KOPT-K1 (cell line): ENCODE measurements around the gene ZSWIM1.
A peak's percentile ranks its signal among the peaks of the same experiment; 100 is the strongest.

Experiments
- H3K27ac ChIP-seq: fragments of 200-600 bp; sonication (generic); 2 replicates; pipeline ENCODE4 v1.5.1; 2016; ENCODE audit warnings: antibody characterized with exemption, mild to moderate bottlenecking, low read depth, low read length; ENCODE audit not compliant: poor library complexity, severe bottlenecking
- H3K36me3 ChIP-seq: fragments of 200-600 bp; sonication (generic); 2 replicates; pipeline ENCODE4 v1.5.1; 2017; ENCODE audit warnings: antibody characterized with exemption, mild to moderate bottlenecking, low read length, moderate library complexity; ENCODE audit not compliant: insufficient read depth
- H3K9me3 ChIP-seq: fragments of 200-600 bp; sonication (generic); 2 replicates; pipeline ENCODE4 v1.5.1; 2017; ENCODE audit warnings: antibody characterized with exemption, low read length, mild to moderate bottlenecking; ENCODE audit not compliant: insufficient read depth, poor library complexity, severe bottlenecking

Gene ZSWIM1

GRCh38 chr20:45848969-45849582 lies 32.0 kb upstream of the ZSWIM1 start:
- Histone ChIP-seq H3K9me3 (no peaks in the 10 kb centered on the region), H3K27ac (no peak overlapping the region), H3K36me3 (peaks cover 82% of the 10 kb centered on the region)

DNA sequence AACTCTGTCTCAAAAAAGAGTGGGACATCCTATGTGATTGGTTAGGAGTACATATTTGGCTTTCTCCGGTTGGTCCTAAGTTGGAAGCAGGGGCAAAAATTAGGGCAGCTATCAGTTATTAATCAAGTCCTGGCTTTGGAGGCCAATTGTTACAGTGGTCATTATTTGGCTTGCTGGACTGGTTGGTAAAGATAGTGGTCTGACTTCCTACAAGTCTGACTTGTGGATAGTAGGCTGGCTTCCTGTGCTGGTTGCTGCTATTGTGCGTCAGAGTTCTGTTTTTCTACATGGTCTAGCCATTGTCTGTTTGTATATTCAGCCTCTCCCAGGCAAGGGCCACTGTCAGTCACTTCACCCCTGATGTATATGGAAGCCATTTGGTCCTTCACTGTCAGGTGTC lies 30.8 kb upstream of the ZSWIM1 start:
- H3K27ac ChIP-seq: no peak overlapping the region
- peaks cover 78% of the 10 kb centered on the region for H3K36me3 ChIP-seq
- no peaks in the 10 kb centered on the region for H3K9me3 ChIP-seq

DNA sequence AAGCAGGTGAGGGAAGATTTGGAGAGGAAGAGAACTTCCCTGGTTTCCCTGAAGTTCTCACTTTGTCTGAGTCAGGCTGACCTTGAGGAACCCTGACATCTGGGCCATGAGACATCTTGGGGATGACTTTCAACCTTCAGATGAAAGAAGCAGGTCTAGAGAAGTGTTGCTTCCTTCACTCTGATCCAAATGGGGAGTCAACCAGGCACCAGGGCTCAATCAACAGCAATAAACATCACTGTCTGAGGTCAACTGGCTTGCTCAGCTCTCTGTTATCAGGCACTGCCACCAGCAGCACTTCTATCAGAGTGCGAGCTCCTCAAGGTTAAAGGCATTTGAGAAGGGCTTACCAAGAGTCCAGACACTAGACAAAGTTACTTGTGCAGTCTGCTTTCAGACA lies 30.1 kb upstream of the ZSWIM1 start:
- no peaks in the 10 kb centered on the region for H3K9me3 ChIP-seq
- H3K36me3 ChIP-seq: peaks cover 71% of the 10 kb centered on the region
- H3K27ac ChIP-seq: no peak overlapping the region

DNA sequence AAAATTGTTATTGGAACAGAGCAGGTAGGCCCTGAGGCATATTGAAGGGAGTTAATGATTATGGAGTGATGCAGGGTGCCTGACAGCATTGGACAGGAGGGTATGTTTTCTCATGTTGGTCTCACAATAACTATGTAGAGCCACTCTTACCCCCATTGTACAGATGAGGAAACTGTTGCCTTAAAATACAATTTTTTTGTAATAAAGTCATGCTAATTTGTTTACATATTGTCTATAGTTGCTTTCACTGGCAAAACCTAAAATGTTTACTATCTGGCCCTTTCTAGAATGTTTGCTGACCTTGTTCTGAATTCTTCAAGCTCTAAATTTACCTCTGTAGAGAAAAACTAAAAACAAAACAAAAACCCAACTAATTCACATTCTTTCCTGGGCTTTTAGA lies 29.5 kb upstream of the ZSWIM1 start:
- H3K36me3 ChIP-seq: peaks cover 66% of the 10 kb centered on the region
- no peaks in the 10 kb centered on the region for H3K9me3 ChIP-seq
- no peak overlapping the region for H3K27ac ChIP-seq

DNA sequence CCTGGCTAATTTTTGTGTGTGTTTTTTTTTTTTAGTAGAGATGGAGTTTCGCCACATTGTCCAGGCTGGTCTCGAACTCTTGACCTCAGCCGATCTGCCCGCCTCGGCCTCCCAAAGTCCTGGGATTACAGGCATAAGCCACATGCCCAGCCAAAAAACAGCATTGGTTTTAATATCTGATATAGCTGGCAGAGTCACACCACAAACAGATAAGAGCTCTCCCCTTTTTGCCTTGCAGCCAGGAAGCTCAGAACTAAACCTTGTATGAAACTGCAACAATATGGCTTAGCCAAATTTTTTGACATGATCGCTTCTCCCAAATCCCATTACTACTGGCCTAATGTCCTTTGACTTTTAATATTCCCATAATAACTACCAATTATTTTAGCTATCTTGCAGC lies 28.7 kb upstream of the ZSWIM1 start:
- peaks cover 60% of the 10 kb centered on the region for H3K36me3 ChIP-seq
- H3K27ac ChIP-seq: no peak overlapping the region
- no peaks in the 10 kb centered on the region for H3K9me3 ChIP-seq

- H3K36me3 ChIP-seq: peaks cover 52% of the 10 kb centered on the region
- H3K9me3 ChIP-seq: no peaks in the 10 kb centered on the region
- H3K27ac ChIP-seq: no peak overlapping the region
Observed at GRCh38 chr20:45853484-45853883, 27.5 kb upstream of the ZSWIM1 start.

- Histone ChIP-seq H3K27ac (peak within 1 kb of the TSS; percentile 84), H3K36me3 (peaks cover 23% of the 10 kb centered on the region), H3K9me3 (no peaks in the 10 kb centered on the region)
Observed at GRCh38 chr20:45857114-45857881, 23.7 kb upstream of the ZSWIM1 start, which contains the start of the genes ACOT8 and ZSWIM3. Gene ACOT8 (minus strand): TSS chr20:45857392. CDS start chr20:45857315, 77 bp downstream. Gene ZSWIM3 (plus strand): TSS chr20:45857614. CDS start chr20:45857826, 212 bp downstream.

- Histone ChIP-seq H3K36me3 (peaks cover 18% of the 10 kb centered on the region), H3K27ac (peak overlapping the region; percentile 84), H3K9me3 (no peaks in the 10 kb centered on the region)
Observed at GRCh38 chr20:45857882-45858216, 23.2 kb upstream of the ZSWIM1 start.

DNA sequence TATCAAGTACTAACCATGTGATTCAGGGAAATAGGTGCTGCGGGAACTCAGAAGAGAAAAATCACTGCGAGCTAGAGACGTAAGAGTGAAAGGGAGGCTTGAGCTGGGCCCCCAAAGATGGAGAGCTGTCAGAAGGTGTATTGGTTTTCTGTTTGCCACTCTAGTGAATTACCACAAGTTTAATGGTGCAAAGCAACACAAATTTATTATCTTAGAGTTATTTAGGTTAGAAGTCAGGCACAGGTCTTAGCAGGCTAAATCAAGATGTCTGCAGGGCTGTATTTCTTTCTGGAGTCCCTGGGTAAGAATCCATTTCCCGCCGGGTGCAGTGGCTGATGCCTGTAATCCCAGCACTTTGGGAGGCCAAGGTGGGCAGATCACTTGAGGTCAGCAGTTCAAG lies 21.1 kb upstream of the ZSWIM1 start:
- no peak overlapping the region for H3K27ac ChIP-seq
- H3K9me3 ChIP-seq: no peaks in the 10 kb centered on the region
- H3K36me3 ChIP-seq: peaks cover 6% of the 10 kb centered on the region; the same call in 1 of the 2 replicates

- Histone ChIP-seq H3K9me3 (no peaks in the 10 kb centered on the region), H3K36me3 (0 out of 2 replicates have a peak, but pooled peaks cover 4% of the 10 kb centered on the region), H3K27ac (no peak overlapping the region)
Observed at GRCh38 chr20:45860560-45861220, 20.3 kb upstream of the ZSWIM1 start.

- no peaks in the 10 kb centered on the region for H3K9me3 ChIP-seq
- no peak overlapping the region for H3K27ac ChIP-seq
- H3K36me3 ChIP-seq: 0 out of 2 replicates have a peak, but pooled peaks cover 4% of the 10 kb centered on the region
Observed at GRCh38 chr20:45861221-45862075, 19.6 kb upstream of the ZSWIM1 start.

GRCh38 chr20:45863543-45864470 lies 17.2 kb upstream of the ZSWIM1 start:
- no peaks in the 10 kb centered on the region for H3K9me3 ChIP-seq
- no peak overlapping the region for H3K27ac ChIP-seq
- 0 out of 2 replicates have a peak, but pooled peaks cover 4% of the 10 kb centered on the region for H3K36me3 ChIP-seq

DNA sequence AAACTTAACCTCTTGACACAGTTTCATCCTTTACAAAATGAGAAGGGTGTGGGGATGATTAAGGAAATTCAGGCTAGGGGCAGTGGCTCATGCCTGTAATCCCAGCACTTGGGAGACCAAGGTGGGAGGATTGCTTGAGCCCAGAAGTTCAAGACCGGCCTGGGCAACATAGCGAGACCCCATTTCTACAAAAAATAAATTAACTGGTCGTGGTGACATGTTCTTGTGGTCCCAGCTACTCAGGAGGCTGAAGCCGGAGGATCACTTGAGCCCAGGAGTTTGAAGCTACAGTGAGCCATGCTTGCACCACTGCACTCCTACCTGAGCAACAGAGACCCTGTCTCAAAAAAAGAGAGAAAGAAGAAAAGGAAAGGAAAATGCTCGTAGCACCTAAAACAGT lies 14.6 kb upstream of the ZSWIM1 start:
- Histone ChIP-seq H3K36me3 (0 out of 2 replicates have a peak, but pooled peaks cover 4% of the 10 kb centered on the region), H3K9me3 (no peaks in the 10 kb centered on the region), H3K27ac (no peak overlapping the region)
